Ovary (tissue), 3 donors: ENCODE data around the gene EMP3.

Source experiments
- CTCF ChIP-seq, 3 donors: fragments of 450-650 bp in 2 of 3; fragments of 200-600 bp in 1 of 3; IDR thresholded peaks; one replicate each; pipeline versions ENCODE4 v1.5.1 to v1.8.0; 2016 to 2022; ENCODE audit warnings: antibody characterized with exemption in 3 of 3, mild to moderate bottlenecking in 1 of 3
- EP300 ChIP-seq: sonication (generic); formaldehyde crosslinking; IDR thresholded peaks from one replicate; pipeline ENCODE4 v1.6.1; 2017; ENCODE audit warnings: antibody characterized with exemption
- POLR2A ChIP-seq: fragments of 450-650 bp; IDR thresholded peaks from one replicate; pipeline ENCODE4 v1.6.1; 2017; ENCODE audit warnings: antibody characterized with exemption, mild to moderate bottlenecking, moderate library complexity
- donor health status: DM: no; HTN: no; CAD: no.

GRCh38 chr19:48364598-48365348, 39.4 kb downstream of the EMP3 start:
- no peak for TF ChIP-seq POLR2A
- TF ChIP-seq CTCF (IDR thresholded peaks at IDR 0.05) = no peak
- no peak for TF ChIP-seq EP300
